K562 (cell line): ENCODE measurements around the gene FAM20B. TPM values are rescaled to one million over a fixed set of nuclear protein-coding genes. Genes with fewer than 3 reads are reported as not detected.

Experiments
- ATF3 ChIP-seq, 2 experiments: fragments of 450-650 bp in 1 of 2; sonication (generic) in 1 of 2; formaldehyde crosslinking in 1 of 2; IDR thresholded peaks in 1 of 2; conservative IDR thresholded peaks in 1 of 2; 2 replicates each; pipeline versions ENCODE4 v1.6.1 to v1.8.1; 2016 to 2023; ENCODE audit warnings: mild to moderate bottlenecking in 2 of 2, moderate library complexity in 2 of 2, inconsistent platforms in 1 of 2, missing genetic modification reagents in 1 of 2
- CTBP1 ChIP-seq: fragments of 450-650 bp; IDR thresholded peaks from 2 replicates; pipeline ENCODE4 v1.6.1; 2016; ENCODE audit warnings: borderline replicate concordance
- E2F8 ChIP-seq: fragments of 450-650 bp; IDR thresholded peaks from 2 replicates; pipeline ENCODE4 v1.7.1; 2018; ENCODE audit warnings: mild to moderate bottlenecking, low read depth; ENCODE audit not compliant: partially characterized antibody
- FOXA3 ChIP-seq, 2 experiments: fragments of 450-650 bp in 1 of 2; sonication (generic) in 1 of 2; formaldehyde crosslinking; IDR thresholded peaks in 1 of 2; conservative IDR thresholded peaks in 1 of 2; 2 replicates each; pipeline versions ENCODE4 v1.4.0 to v1.8.0; 2020 to 2022; ENCODE audit warnings: mild to moderate bottlenecking in 2 of 2, missing genetic modification reagents in 1 of 2
- FOXM1 ChIP-seq, 2 experiments: fragments of 450-650 bp in 1 of 2; sonication (generic) in 1 of 2; formaldehyde crosslinking in 1 of 2; IDR thresholded peaks; 2 replicates each; pipeline versions ENCODE4 v1.6.1 to v1.9.0; 2017 to 2022; ENCODE audit warnings: low read depth in 2 of 2, mild to moderate bottlenecking in 2 of 2, missing genetic modification reagents in 1 of 2, moderate library complexity in 1 of 2
- HNRNPLL ChIP-seq: fragments of 200-400 bp; formaldehyde crosslinking; IDR thresholded peaks from 2 replicates; pipeline ENCODE4 v1.6.1; 2017; ENCODE audit warnings: low read length, low read depth, mild to moderate bottlenecking; ENCODE audit not compliant: poor library complexity, severe bottlenecking
- KDM1A ChIP-seq, 2 experiments: fragments of 450-650 bp; IDR thresholded peaks; 2 replicates each; pipeline ENCODE4 v1.6.1; 2016; ENCODE audit warnings: mild to moderate bottlenecking in 2 of 2
- NR1H2 ChIP-seq: sonication (generic); formaldehyde crosslinking; IDR thresholded peaks from 2 replicates; pipeline ENCODE4 v1.4.0; 2020; ENCODE audit warnings: mild to moderate bottlenecking, missing genetic modification reagents
- PBX2 ChIP-seq, 2 experiments: IDR thresholded peaks in 1 of 2; conservative IDR thresholded peaks in 1 of 2; 2 replicates each; pipeline ENCODE4 v1.6.1; 2016; ENCODE audit warnings: low read depth in 2 of 2, mild to moderate bottlenecking in 1 of 2, missing compliant biosample characterization in 1 of 2, missing genetic modification characterization in 1 of 2, moderate library complexity in 1 of 2
- POLR2B ChIP-seq: fragments of 450-650 bp; IDR thresholded peaks from 2 replicates; pipeline ENCODE4 v1.6.1; 2018; ENCODE audit warnings: low read depth; ENCODE audit not compliant: partially characterized antibody
- SMAD4 ChIP-seq: fragments of 250-450 bp; sonication (Bioruptor Pico); conservative IDR thresholded peaks from 2 replicates; pipeline ENCODE4 v1.8.0; 2021; ENCODE audit warnings: inconsistent platforms, mild to moderate bottlenecking, moderate library complexity
- SP1 ChIP-seq: sonication (generic); formaldehyde crosslinking; IDR thresholded peaks from 2 replicates; pipeline ENCODE4 v1.8.1; 2022; ENCODE audit warnings: mild to moderate bottlenecking, missing genetic modification reagents
- STAT5A ChIP-seq: IDR thresholded peaks from 2 replicates; pipeline ENCODE4 v1.6.1; 2012; ENCODE audit warnings: low read length, inconsistent platforms, borderline replicate concordance
- TFE3 ChIP-seq: fragments of 450-650 bp; formaldehyde crosslinking; IDR thresholded peaks from 2 replicates; pipeline ENCODE4 v1.4.0; 2020; ENCODE audit warnings: mild to moderate bottlenecking, mixed read lengths
- ZNF217 ChIP-seq: sonication (generic); formaldehyde crosslinking; IDR thresholded peaks from 2 replicates; pipeline ENCODE4 v1.8.0; 2022; ENCODE audit warnings: mild to moderate bottlenecking, missing genetic modification reagents
- ZNF707 ChIP-seq: fragments of 250-450 bp; sonication (Bioruptor Pico); conservative IDR thresholded peaks from 2 replicates; pipeline ENCODE4 v1.8.0; 2022; ENCODE audit warnings: inconsistent platforms, mild to moderate bottlenecking, moderate library complexity
- polyA plus RNA-seq, 8 experiments: library from polyadenylated mRNA; depleted of rRNA in 4 of 8; stranded (reverse) in 5 of 8; unstranded in 3 of 8; fragments of >200 nt; fragmentation: Nextera tagmentation in 2 of 8; fragmentation: Illumina TruSeq in 1 of 8; extraction: Ambion mirVana in 2 of 8; extraction: Trizol in 1 of 8; gene quantifications; 2 replicates each; pipeline versions ENCODE4 v1.2.1 to v1.2.3, GENCODE V29; 2011 to 2014; ENCODE audit warnings: inconsistent platforms in 1 of 8, missing spikeins in 1 of 8
- total RNA-seq, 7 experiments: library from RNA; depleted of rRNA in 6 of 7; stranded (reverse); fragments of >200 nt in 6 of 7; fragmentation: Illumina TruSeq in 2 of 7; extraction: Trizol in 2 of 7; gene quantifications; 2 replicates each; pipeline versions ENCODE4 v1.2.1 to v1.2.3, GENCODE V29; 2011 to 2021; ENCODE audit warnings: low replicate concordance in 1 of 7

Gene FAM20B
- total and polyA plus RNA-seq, 9 of the 15 experiments (the other 6 are each of a cell fraction or from before 2014, with no cell fraction given) = 7.2 to 67.5 (median 42.9) TPM

- TF ChIP-seq TFE3 (CRISPR knock-in tag) (no peak), SP1 (CRISPR knock-in tag) (no peak; the same call in 1 of the 2 replicates), ZNF217 (CRISPR knock-in tag) (no peak), ZNF707 (CRISPR knock-in tag) (no peak), HNRNPLL (no peak), STAT5A (no peak), E2F8 (no peak), PBX2 (CRISPR knock-in tag; IDR thresholded peaks at IDR 0.05; ENCODE audit: low read depth) (no peak), PBX2 (tag; conservative IDR thresholded peaks at IDR 0.05; ENCODE audit: low read depth) (peak; percentile 57), CTBP1 (no peak), KDM1A (IDR thresholded peaks at IDR 0.05) (peak in 1 of 2 experiments; percentile 29; a peak in 1 of 4 replicates), SMAD4 (CRISPR knock-in tag) (0 out of 2 replicates have a peak, but pooled peaks have one; percentile 30), POLR2B (no peak), NR1H2 (CRISPR knock-in tag) (no peak), FOXA3 (CRISPR knock-in tag; conservative IDR thresholded peaks at IDR 0.05 in 1 of 2, IDR thresholded peaks at IDR 0.05 in 1 of 2) (no peak), ATF3 (IDR thresholded peaks at IDR 0.05) (peak; percentile 32; the same call in 1 of the 2 replicates), ATF3 (CRISPR knock-in tag; conservative IDR thresholded peaks at IDR 0.05) (no peak), FOXM1 (IDR thresholded peaks at IDR 0.05; ENCODE audit: low read depth) (no peak), FOXM1 (CRISPR knock-in tag; IDR thresholded peaks at IDR 0.05; ENCODE audit: low read depth) (no peak)
Measured at GRCh38 chr1:179036844-179037465, 11.3 kb downstream of the FAM20B start (continued).
